C4-2B (cell line): ENCODE measurements around the gene ZNF547.
A peak's percentile ranks its signal among the peaks of the same experiment; 100 is the strongest.

Source experiments
- CTCF ChIP-seq: fragments of 450-650 bp; conservative IDR thresholded peaks from 2 replicates; pipeline ENCODE4 v1.5.1; 2017; ENCODE audit warnings: mild to moderate bottlenecking
- ZFX ChIP-seq: fragments of 450-650 bp; IDR thresholded peaks from 2 replicates; pipeline ENCODE4 v1.6.1; 2017

GRCh38 chr19:57389730-57390598 lies 26.6 kb downstream of the ZNF547 start, which contains the start of gene ZNF548:
- TF ChIP-seq CTCF: no peak; the same call in 1 of the 2 replicates
- peak; percentile 45 for TF ChIP-seq ZFX
